ENCODE results near the gene OTUB1.

The OTUB1 gene

DNA sequence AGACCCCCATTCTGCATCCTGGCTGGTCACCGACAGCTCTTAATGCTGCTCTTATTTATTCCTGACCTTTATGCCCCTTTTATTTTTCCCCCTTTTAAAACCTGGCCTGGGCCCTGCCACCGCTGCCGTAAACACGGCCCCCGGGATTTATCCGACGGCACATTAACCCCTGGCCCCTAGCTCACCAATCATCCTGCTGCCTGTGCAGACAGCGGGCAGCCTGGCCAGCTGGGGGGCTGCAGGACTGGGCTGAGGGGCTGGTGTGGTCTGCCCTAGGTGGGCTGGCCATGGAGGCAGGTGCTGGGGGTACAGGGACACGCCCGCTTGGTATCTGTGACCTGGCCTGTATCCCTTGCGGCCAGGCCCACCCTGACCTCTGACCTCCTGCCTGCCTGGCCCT lies 28.1 kb downstream of the OTUB1 start:
- no peak overlapping the region for H3K27ac ChIP-seq (ENCODE audit: low read length)
- peaks cover 1% of the 10 kb centered on the region; the same call in 1 of the 2 replicates for H3K27me3 ChIP-seq (ENCODE audit: control insufficient read depth, insufficient read depth, low read length)
- no CpG with 5 or more reads among the region's 11 CpGs for WGBS (ENCODE audit: insufficient coverage, insufficient read length)

DNA sequence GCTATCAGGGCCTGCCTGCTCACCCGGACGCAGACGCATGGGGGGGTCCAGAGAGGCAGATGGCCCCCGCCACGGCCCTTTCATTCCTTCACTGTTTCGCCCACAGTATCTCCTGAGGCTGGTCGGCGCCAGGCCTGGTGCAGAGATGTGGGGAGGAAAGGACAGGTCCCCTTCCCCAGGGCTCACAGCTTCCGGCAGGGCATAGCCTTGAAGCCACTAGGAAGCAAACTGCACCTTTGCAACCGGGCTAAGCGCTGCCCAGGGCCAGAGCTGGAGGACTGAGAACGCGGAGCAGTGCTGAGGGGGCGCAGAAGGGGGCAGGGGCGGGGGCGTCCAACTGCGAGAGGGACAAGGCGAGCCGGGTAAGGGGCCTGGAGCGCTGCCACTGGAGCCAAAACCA lies 29.3 kb downstream of the OTUB1 start:
- Histone ChIP-seq H3K4me1 (ENCODE audit: control insufficient read depth, insufficient read depth, low read length) (no peaks in the 10 kb centered on the region; the same call in 1 of the 2 replicates), H3K4me3 (ENCODE audit: low read length) (no peak overlapping the region), H3K27me3 (ENCODE audit: control insufficient read depth, insufficient read depth, low read length) (peaks cover 1% of the 10 kb centered on the region; the same call in 1 of the 2 replicates), H3K27ac (ENCODE audit: low read length) (no peak overlapping the region), H3K9me3 (ENCODE audit: control insufficient read depth, insufficient read depth, low read length) (no peaks in the 10 kb centered on the region; the same call in 1 of the 2 replicates), H3K36me3 (ENCODE audit: control insufficient read depth, insufficient read depth, low read length) (no peaks in the 10 kb centered on the region)
- no CpG with 5 or more reads among the region's 20 CpGs for WGBS (ENCODE audit: insufficient coverage, insufficient read length)
- no peak for DNase-seq (ENCODE audit: low read depth, low spot score)

More for the DNA sequence above, 28.1 kb downstream of the OTUB1 start:
- Histone ChIP-seq H3K4me1 (ENCODE audit: control insufficient read depth, insufficient read depth, low read length) (no peaks in the 10 kb centered on the region; the same call in 1 of the 2 replicates), H3K4me3 (ENCODE audit: low read length) (no peak overlapping the region), H3K36me3 (ENCODE audit: control insufficient read depth, insufficient read depth, low read length) (no peaks in the 10 kb centered on the region), H3K9me3 (ENCODE audit: control insufficient read depth, insufficient read depth, low read length) (no peaks in the 10 kb centered on the region; the same call in 1 of the 2 replicates)
- DNase-seq (ENCODE audit: low read depth, low spot score) = no peak

DNA sequence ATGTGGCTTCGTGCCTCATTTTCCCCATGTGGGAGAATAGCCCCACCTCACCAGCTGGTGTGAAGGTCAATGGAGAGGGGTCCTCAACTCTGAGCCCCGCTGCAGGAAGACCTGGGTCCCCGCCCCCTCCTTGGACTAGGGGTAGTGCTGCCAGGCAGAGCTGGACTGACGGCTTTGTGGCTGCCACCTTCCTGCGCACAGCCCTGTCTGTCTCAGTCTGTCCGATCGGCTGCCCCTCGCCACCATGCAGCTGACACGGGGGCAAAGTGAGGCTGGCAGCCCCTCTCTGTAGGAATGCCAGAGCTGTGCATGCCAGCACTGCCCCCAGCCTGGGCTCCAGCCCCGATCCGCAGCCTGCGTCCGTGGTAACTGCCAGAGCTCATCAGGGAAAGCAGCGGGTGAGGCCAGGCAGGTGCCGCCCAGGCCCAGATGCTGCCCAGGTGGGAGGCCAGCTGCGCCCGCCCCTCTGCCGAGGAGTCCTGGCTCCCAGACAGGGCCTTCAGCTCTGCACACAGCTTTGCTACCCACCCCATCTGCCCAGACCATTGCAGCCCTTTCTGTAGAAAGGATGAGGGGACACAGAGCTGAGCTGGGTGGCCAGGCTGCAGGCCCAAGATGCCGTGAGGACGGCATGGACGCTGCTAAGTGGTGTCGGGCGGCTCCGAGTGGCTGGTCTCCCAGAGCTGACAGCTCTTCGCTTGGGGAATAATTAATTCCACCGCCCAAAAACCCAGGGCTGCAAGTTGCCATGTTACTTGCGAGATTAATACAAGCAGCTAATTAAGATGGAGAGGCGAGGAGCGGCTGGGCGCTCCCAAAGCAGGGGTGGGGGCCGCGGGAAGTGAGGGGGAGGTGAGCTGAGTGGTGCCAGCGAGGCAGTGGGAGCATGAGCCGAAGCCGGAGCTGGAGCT lies 30.0 kb downstream of the OTUB1 start:
- Histone ChIP-seq H3K9me3 (ENCODE audit: control insufficient read depth, insufficient read depth, low read length) (no peaks in the 10 kb centered on the region), H3K27ac (ENCODE audit: low read length) (no peak overlapping the region), H3K36me3 (ENCODE audit: control insufficient read depth, insufficient read depth, low read length) (no peaks in the 10 kb centered on the region), H3K4me3 (ENCODE audit: low read length) (no peak overlapping the region), H3K27me3 (ENCODE audit: control insufficient read depth, insufficient read depth, low read length) (peaks cover 1% of the 10 kb centered on the region; the same call in 1 of the 2 replicates), H3K4me1 (ENCODE audit: control insufficient read depth, insufficient read depth, low read length) (peaks cover 3% of the 10 kb centered on the region)
- no peak for DNase-seq (ENCODE audit: low read depth, low spot score)
- WGBS (ENCODE audit: insufficient coverage, insufficient read length) = no CpG with 5 or more reads among the region's 35 CpGs

DNA sequence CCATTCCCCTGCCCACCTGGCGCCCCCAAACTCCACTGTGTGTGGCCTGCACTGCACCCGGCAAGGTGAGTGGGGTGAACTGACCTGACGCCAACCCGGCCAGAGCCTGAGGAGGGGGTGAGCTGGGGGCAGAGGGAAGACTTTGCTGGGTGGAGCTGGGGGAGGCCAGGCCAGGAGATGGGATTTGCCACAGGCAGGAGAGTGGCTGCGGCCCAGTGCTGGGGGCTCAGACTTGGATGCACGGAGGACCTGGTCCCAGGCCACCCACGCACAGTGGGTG lies 31.6 kb downstream of the OTUB1 start:
- Histone ChIP-seq H3K9me3 (ENCODE audit: control insufficient read depth, insufficient read depth, low read length) (no peaks in the 10 kb centered on the region), H3K4me1 (ENCODE audit: control insufficient read depth, insufficient read depth, low read length) (peaks cover 6% of the 10 kb centered on the region), H3K27ac (ENCODE audit: low read length) (no peak overlapping the region), H3K36me3 (ENCODE audit: control insufficient read depth, insufficient read depth, low read length) (no peaks in the 10 kb centered on the region), H3K4me3 (ENCODE audit: low read length) (no peak overlapping the region), H3K27me3 (ENCODE audit: control insufficient read depth, insufficient read depth, low read length) (no peaks in the 10 kb centered on the region; the same call in 1 of the 2 replicates)
- no CpG with 5 or more reads among the region's 7 CpGs for WGBS (ENCODE audit: insufficient coverage, insufficient read length)
- no peak for DNase-seq (ENCODE audit: low read depth, low spot score)

DNA sequence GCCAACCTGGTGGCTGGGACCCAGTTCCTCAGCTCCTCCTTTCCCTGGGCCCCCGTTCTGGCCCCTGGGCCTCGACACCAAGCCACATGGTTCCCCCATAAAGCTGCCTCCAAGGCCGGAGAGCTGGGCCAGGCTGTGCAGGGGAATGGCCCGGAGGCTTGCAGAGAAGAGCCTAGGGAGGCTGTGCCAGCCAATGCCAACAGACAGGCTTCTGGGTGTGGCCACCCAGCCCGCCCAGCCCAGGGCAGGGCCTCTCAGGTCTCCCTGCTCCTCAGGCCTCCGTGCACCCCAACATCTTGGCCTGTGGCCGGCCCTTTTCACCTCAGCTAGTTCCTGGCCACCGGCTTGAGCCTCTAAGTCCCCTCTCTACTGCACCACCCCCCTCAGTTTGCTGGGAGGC lies 32.1 kb downstream of the OTUB1 start:
- no peak for DNase-seq (ENCODE audit: low read depth, low spot score)
- H3K4me1 ChIP-seq (ENCODE audit: control insufficient read depth, insufficient read depth, low read length) = peaks cover 6% of the 10 kb centered on the region
- H3K4me3 ChIP-seq (ENCODE audit: low read length) = no peak overlapping the region
- no peak overlapping the region for H3K27ac ChIP-seq (ENCODE audit: low read length)
- H3K9me3 ChIP-seq (ENCODE audit: control insufficient read depth, insufficient read depth, low read length) = no peaks in the 10 kb centered on the region
- WGBS (ENCODE audit: insufficient coverage, insufficient read length) = no CpG with 5 or more reads among the region's 8 CpGs
- no peaks in the 10 kb centered on the region; the same call in 1 of the 2 replicates for H3K27me3 ChIP-seq (ENCODE audit: control insufficient read depth, insufficient read depth, low read length)
- no peaks in the 10 kb centered on the region for H3K36me3 ChIP-seq (ENCODE audit: control insufficient read depth, insufficient read depth, low read length)

DNA sequence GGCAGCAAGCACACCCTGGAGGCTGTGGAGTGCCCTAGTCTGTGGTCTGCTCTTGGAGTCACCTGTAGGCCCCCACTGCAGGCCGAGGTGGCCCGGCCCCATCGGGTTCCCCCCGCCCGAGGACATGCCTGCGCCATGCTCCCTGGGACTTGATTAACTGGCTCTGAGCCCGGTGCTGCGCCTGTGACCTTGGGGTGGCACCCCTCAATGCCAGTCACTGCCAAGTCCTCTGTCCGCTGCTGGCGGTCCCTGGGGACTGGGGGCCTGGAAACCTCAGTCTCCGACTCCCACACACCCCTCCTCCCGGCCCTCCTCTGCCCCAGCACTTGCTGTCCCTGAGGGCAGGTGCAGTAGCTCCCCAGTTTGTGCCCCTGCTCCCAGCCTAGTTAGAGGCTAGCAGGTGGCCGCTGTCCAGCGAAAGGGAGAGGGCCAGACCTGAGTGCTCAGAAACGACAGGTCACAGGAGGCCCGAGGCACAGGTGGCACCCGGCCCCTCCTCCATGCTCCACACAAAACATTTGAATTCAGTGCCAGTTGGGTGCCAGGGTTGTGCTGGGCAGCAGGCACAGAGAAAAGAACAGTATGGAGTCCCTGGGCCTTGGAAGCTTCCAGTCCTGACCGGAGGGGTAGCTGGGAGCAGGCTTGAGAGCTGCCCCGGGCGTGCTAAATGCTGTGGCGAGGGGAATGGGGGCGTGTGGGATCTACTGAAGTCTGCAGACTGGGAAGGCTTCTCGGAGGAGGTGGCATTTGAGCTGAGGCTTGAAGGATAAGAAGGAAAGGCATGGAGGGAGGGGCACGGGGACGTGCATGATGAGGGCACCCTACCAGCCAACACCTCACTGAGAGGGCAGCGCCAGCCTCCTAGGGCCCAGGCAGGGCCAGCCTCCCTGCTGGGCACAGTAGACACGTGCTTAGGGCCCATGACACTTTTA lies 33.1 kb downstream of the OTUB1 start:
- WGBS (ENCODE audit: insufficient coverage, insufficient read length) = no CpG with 5 or more reads among the region's 27 CpGs
- Histone ChIP-seq H3K4me3 (ENCODE audit: low read length) (no peak overlapping the region), H3K27me3 (ENCODE audit: control insufficient read depth, insufficient read depth, low read length) (no peaks in the 10 kb centered on the region; the same call in 1 of the 2 replicates), H3K4me1 (ENCODE audit: control insufficient read depth, insufficient read depth, low read length) (peaks cover 9% of the 10 kb centered on the region), H3K27ac (ENCODE audit: low read length) (no peak overlapping the region), H3K9me3 (ENCODE audit: control insufficient read depth, insufficient read depth, low read length) (no peaks in the 10 kb centered on the region), H3K36me3 (ENCODE audit: control insufficient read depth, insufficient read depth, low read length) (no peaks in the 10 kb centered on the region)
- no peak for DNase-seq (ENCODE audit: low read depth, low spot score)

DNA sequence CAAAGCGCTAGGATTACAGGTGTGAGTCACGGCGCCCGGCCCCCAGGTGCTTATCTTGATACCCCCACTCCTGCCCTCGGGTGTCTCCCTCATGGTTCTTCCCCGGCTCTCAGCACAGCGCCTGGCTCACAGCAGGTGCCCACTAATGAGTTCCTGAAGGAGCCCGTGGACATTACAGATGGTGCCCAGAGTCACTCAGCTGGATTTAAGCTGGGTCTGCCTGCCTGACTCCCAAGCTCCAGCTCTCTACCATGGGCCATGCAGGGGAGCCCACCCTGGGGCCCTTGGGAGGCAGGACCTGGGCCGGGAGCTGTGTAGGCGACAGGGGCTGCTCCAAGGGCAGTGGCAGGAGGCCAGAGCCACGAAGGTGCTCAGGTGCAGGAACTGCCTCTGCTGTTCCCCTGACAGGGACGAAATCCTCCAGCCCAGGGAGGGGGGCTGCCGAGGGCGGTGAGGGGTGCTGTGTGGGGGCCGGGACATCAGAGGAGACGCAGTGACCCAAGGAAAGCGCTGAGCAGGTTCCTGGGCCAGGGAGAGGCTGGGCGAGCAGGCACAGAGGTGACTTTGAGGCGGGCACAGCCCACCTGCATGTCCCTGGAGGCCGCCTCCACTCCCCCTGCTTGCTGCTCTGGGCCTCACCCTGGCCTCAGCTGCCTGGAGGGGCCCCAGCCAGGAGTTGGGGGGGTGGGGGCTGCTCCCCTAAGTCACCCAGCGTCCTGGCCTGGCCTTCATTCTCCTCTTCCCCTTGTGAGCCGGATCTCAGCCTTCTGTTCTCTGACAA lies 34.9 kb downstream of the OTUB1 start:
- Histone ChIP-seq H3K27me3 (ENCODE audit: control insufficient read depth, insufficient read depth, low read length) (no peaks in the 10 kb centered on the region; the same call in 1 of the 2 replicates), H3K27ac (ENCODE audit: low read length) (no peak overlapping the region), H3K4me3 (ENCODE audit: low read length) (no peak overlapping the region), H3K36me3 (ENCODE audit: control insufficient read depth, insufficient read depth, low read length) (no peaks in the 10 kb centered on the region), H3K4me1 (ENCODE audit: control insufficient read depth, insufficient read depth, low read length) (peaks cover 12% of the 10 kb centered on the region), H3K9me3 (ENCODE audit: control insufficient read depth, insufficient read depth, low read length) (no peaks in the 10 kb centered on the region)
- no peak for DNase-seq (ENCODE audit: low read depth, low spot score)
- no CpG with 5 or more reads among the region's 22 CpGs for WGBS (ENCODE audit: insufficient coverage, insufficient read length)

DNA sequence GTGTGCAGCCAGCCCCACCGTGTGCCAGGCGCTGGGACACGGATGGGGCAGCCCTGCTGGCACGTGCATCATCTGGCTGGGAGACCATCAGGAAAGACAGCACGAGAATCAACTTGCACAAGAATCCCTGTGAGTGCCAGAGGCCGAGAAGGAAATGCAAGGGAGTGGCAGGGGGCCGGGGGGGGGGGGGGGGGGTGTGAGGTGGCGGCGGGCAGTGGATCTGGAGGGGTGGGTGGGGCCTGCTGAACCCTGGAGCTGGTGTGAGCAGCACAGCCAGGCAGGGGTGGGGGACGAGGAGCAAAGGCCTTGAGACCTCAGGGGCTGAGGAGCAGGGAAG lies 35.5 kb downstream of the OTUB1 start:
- no peak overlapping the region for H3K4me3 ChIP-seq (ENCODE audit: low read length)
- peaks cover 12% of the 10 kb centered on the region for H3K4me1 ChIP-seq (ENCODE audit: control insufficient read depth, insufficient read depth, low read length)
- DNase-seq (ENCODE audit: low read depth, low spot score) = no peak
- no CpG with 5 or more reads among the region's 10 CpGs for WGBS (ENCODE audit: insufficient coverage, insufficient read length)
- H3K27ac ChIP-seq (ENCODE audit: low read length) = no peak overlapping the region
- no peaks in the 10 kb centered on the region for H3K9me3 ChIP-seq (ENCODE audit: control insufficient read depth, insufficient read depth, low read length)
- no peaks in the 10 kb centered on the region; the same call in 1 of the 2 replicates for H3K27me3 ChIP-seq (ENCODE audit: control insufficient read depth, insufficient read depth, low read length)
- H3K36me3 ChIP-seq (ENCODE audit: control insufficient read depth, insufficient read depth, low read length) = no peaks in the 10 kb centered on the region

DNA sequence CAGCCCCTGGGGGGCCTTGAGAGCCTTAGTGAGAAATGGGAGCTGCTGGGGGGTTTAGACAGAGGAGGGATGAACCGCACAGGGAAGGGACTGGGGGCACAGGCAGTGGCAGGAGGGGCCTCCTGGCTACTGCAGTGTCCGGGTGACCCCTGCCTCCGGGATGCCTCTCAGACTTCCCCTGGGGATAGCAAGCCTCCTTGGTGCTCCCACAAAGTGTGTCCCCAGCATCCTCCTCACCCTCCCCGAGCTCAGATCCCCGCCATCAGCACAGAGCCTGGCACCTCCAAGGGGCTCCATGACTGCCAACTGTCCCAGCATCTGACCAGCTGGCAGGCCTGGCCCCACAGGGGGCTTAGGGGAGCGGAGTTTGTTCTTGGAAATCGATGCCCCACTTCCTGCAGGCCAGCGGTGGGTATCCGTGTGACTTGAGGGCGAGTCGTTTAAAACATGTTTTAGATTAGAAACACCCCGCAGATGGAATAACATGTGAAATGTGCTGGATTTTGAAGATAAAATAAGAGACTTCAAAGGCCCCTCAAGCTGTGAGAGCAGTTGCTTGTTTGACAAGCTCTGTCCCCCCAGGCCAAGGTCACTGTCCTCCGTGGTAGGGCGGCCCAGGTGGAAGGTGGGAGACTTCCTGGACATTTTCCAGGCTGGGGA lies 36.0 kb downstream of the OTUB1 start:
- WGBS (ENCODE audit: insufficient coverage, insufficient read length) = no CpG with 5 or more reads among the region's 14 CpGs
- Histone ChIP-seq H3K36me3 (ENCODE audit: control insufficient read depth, insufficient read depth, low read length) (no peaks in the 10 kb centered on the region), H3K4me1 (ENCODE audit: control insufficient read depth, insufficient read depth, low read length) (peaks cover 15% of the 10 kb centered on the region), H3K4me3 (ENCODE audit: low read length) (no peak overlapping the region), H3K27me3 (ENCODE audit: control insufficient read depth, insufficient read depth, low read length) (no peaks in the 10 kb centered on the region; the same call in 1 of the 2 replicates), H3K27ac (ENCODE audit: low read length) (no peak overlapping the region), H3K9me3 (ENCODE audit: control insufficient read depth, insufficient read depth, low read length) (no peaks in the 10 kb centered on the region)
- no peak for DNase-seq (ENCODE audit: low read depth, low spot score)
